Progenitor cell of endocrine pancreas (in vitro differentiated cells): Measurements from ENCODE around the gene FXYD6. TPM values are rescaled to one million over a fixed set of nuclear protein-coding genes. Genes with fewer than 3 reads are reported as not detected.
A peak's percentile ranks its signal among the peaks of the same experiment; 100 is the strongest.
"Not testable (repeated sequence)": the region's sequence is repeated elsewhere in the genome, so short reads cannot be mapped to it uniquely, and the experiment has no call there.

ENCODE experiments used
- DNase-seq: peaks from one replicate; pipeline ENCODE4 v3.0.0; 2021; ENCODE audit warnings: low spot score; ENCODE audit not compliant: unreplicated experiment
- H3K27ac Mint-ChIP-seq: 2 replicates; pipeline ENCODE4 v1.8.0; 2021; ENCODE audit warnings: mild to moderate bottlenecking, moderate library complexity, mixed read lengths
- H3K27me3 Mint-ChIP-seq: 2 replicates; pipeline ENCODE4 v1.8.0; 2021; ENCODE audit warnings: mixed read lengths
- H3K36me3 Mint-ChIP-seq: 2 replicates; pipeline ENCODE4 v1.8.0; 2022; ENCODE audit warnings: mixed read lengths; ENCODE audit not compliant: insufficient read depth
- H3K4me1 Mint-ChIP-seq: 2 replicates; pipeline ENCODE4 v1.8.0; 2021; ENCODE audit warnings: low read depth, mixed read lengths
- H3K4me3 Mint-ChIP-seq: 2 replicates; pipeline ENCODE4 v1.8.0; 2021; ENCODE audit warnings: low read depth, mild to moderate bottlenecking, moderate library complexity, mixed read lengths
- H3K9me3 Mint-ChIP-seq: 2 replicates; pipeline ENCODE4 v1.8.0; 2021; ENCODE audit warnings: low read depth, mixed read lengths
- CTCF ChIP-seq: fragments of 200-600 bp; sonication (generic); IDR thresholded peaks from one replicate; pipeline ENCODE4 v1.5.0; 2021; ENCODE audit warnings: antibody characterized with exemption, mild to moderate bottlenecking; ENCODE audit not compliant: unreplicated experiment
- long read RNA-seq: library from polyadenylated mRNA; unstranded; transcript quantifications from one replicate; pipeline ENCODE4 v2.0.0, GENCODE V29; 2020
- total RNA-seq: library from RNA; stranded (reverse); gene quantifications from 2 replicates; pipeline ENCODE4 v1.2.1, GENCODE V29; 2021

Gene FXYD6
- 26.1 and 28.5 TPM in 2 replicates for total RNA-seq
- long read RNA-seq, transcript FXYD6-204 (8 exons, 2,171 nt) = major isoform, 40 of 43 reads
- long read RNA-seq, partial matches to known transcripts = 0 of 43 reads
- long read RNA-seq, other reads (novel, unspliced or antisense) = 3 of 43 reads

- H3K27ac Mint-ChIP-seq = peak within 1 kb of the TSS; percentile 77
- DNase-seq = peak; percentile 48
- no peak for TF ChIP-seq CTCF
- H3K27me3 Mint-ChIP-seq = peaks cover 79% of the 10 kb centered on the region
- H3K4me1 Mint-ChIP-seq = peaks cover 17% of the 10 kb centered on the region
- H3K4me3 Mint-ChIP-seq = peak within 1 kb of the TSS; percentile 85
- H3K9me3 Mint-ChIP-seq = no peaks in the 10 kb centered on the region
- H3K36me3 Mint-ChIP-seq = no peaks in the 10 kb centered on the region
Observed at GRCh38 chr11:117876341-117877119, at the start of gene FXYD6. TSS of gene FXYD6 (minus strand) at chr11:117876658. CDS start at chr11:117842776, 33,882 bp downstream.

- not testable (repeated sequence) for H3K4me3 Mint-ChIP-seq, H3K27me3 Mint-ChIP-seq, DNase-seq, H3K9me3 Mint-ChIP-seq, H3K36me3 Mint-ChIP-seq, H3K27ac Mint-ChIP-seq
- H3K4me1 Mint-ChIP-seq = peaks cover 24% of the 10 kb centered on the region
Observed at GRCh38 chr11:117926166-117926565, 49.7 kb upstream of the FXYD6 start.

GRCh38 chr11:117925198-117925925, 48.9 kb upstream of the FXYD6 start:
- Mint-ChIP-seq H3K4me1 (peaks cover 22% of the 10 kb centered on the region), H3K4me3 (no peak overlapping the region), H3K27ac (no peak overlapping the region), H3K9me3 (no peaks in the 10 kb centered on the region), H3K27me3 (no peaks in the 10 kb centered on the region), H3K36me3 (no peaks in the 10 kb centered on the region)
- TF ChIP-seq CTCF = no peak
- no peak for DNase-seq

- H3K36me3 Mint-ChIP-seq = no peaks in the 10 kb centered on the region
- H3K9me3 Mint-ChIP-seq = no peaks in the 10 kb centered on the region
- no peak for DNase-seq
- no peak overlapping the region for H3K4me3 Mint-ChIP-seq
- H3K27ac Mint-ChIP-seq = no peak overlapping the region
- H3K4me1 Mint-ChIP-seq = peaks cover 15% of the 10 kb centered on the region
- H3K27me3 Mint-ChIP-seq = no peaks in the 10 kb centered on the region
- no peak for TF ChIP-seq CTCF
Observed at GRCh38 chr11:117924631-117925170, 48.2 kb upstream of the FXYD6 start.

GRCh38 chr11:117923773-117924172, 47.3 kb upstream of the FXYD6 start:
- H3K4me1 Mint-ChIP-seq = peaks cover 6% of the 10 kb centered on the region
- no peak overlapping the region for H3K4me3 Mint-ChIP-seq
- no peaks in the 10 kb centered on the region for H3K9me3 Mint-ChIP-seq
- TF ChIP-seq CTCF = no peak
- no peak overlapping the region for H3K27ac Mint-ChIP-seq
- DNase-seq = no peak
- no peaks in the 10 kb centered on the region for H3K27me3 Mint-ChIP-seq
- no peaks in the 10 kb centered on the region for H3K36me3 Mint-ChIP-seq
